NCI-H2107 treated with DMSO at 0.1 percent for 48 hours (cell line): ENCODE data around the gene CABS1.

ENCODE experiments used
- DNase-seq: peaks from one replicate; lab custom pipeline; 2025; ENCODE audit not compliant: unreplicated experiment; lab: John Stamatoyannopoulos, UW

CABS1 gene

GRCh38 chr4:70380578-70380977, 45.8 kb downstream of the CABS1 start:
- no peak for DNase-seq

- DNase-seq = no peak
Observed at GRCh38 chr4:70382691-70383181, 48.0 kb downstream of the CABS1 start, which contains the start of gene SMR3B. TSS of gene SMR3B (plus strand) at chr4:70383131. CDS start at chr4:70384511, 1,380 bp downstream.
